GM18502 (cell line): ENCODE measurements around the gene CHORDC1.
A peak's percentile ranks its signal among the peaks of the same experiment; 100 is the strongest.
"Not testable (repeated sequence)": the region's sequence is repeated elsewhere in the genome, so short reads cannot be mapped to it uniquely, and the experiment has no call there.

Experiments
- ATAC-seq: cut with Tn5 transposase; IDR thresholded peaks from one replicate; pipeline ENCODE4 v1.9.1; 2021; ENCODE audit warnings: mild to moderate bottlenecking; ENCODE audit not compliant: unreplicated experiment, poor library complexity

Gene CHORDC1

GRCh38 chr11:90222459-90223247, at the start of gene CHORDC1:
CHORDC1 (minus strand) TSS chr11:90223049; CDS start chr11:90222954, 95 bp downstream.
- peak; percentile 91 for ATAC-seq

- ATAC-seq = no peak
Observed at GRCh38 chr11:90257158-90257525, 34.3 kb upstream of the CHORDC1 start.

DNA sequence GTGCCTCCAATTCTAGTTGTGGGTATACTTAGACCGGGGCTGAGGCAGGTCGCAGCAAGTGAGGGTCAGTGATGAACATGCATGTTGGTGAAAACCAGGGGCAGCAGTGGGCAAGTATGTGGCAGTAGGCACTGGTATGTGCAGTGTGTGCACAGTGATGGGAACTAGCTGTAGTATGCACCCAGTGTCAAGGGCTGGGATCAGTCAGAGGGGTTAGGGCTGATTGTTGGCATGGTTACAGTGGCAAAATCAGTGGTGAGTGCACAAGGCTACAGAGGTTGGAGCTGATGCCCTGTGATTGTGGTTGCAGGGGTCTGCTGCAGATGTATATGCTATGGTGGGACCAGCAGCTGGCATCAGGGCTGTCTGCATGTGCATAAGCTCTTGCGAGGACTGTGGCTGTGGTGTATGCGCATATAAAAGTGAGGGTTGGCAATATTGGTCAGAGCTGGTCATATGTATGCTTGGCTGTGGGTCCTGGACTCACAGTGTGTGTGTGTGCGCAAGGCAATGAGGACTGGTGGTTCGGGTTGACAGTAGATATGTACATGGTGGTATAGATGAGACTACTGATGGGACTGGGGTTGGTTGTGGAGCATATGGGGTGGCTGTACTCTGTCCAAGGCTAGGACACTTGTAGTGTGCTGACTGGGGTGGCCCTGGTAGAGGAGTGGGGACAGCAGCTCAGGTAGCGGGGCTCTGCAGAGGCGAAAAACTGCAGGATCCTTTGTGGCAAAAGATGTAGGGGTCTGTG, 33.7 kb upstream of the CHORDC1 start:
- no peak for ATAC-seq

GRCh38 chr11:90254065-90254464, 31.2 kb upstream of the CHORDC1 start:
- ATAC-seq = no peak

GRCh38 chr11:90252053-90252452, 29.2 kb upstream of the CHORDC1 start:
- ATAC-seq = no peak

DNA sequence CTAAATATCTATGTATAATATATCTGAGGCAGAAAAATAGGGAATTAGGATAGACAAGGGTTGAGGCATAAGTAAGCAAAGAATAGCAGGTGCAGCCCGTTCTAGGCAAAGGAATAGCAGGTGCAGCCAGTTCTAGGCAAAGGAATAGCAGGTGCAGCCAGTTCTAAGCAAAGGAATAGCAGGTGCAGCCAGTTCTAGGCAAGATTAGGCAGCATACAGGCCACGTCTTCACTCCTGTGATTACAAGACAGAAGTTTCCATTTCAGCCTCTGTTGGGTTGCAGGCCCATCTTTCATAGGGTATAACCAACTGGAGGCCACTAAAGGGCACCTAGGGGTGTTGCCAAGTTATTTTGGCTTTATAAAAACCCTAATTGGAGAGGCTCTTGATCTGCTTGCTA, 28.8 kb upstream of the CHORDC1 start:
- no peak for ATAC-seq

GRCh38 chr11:90250970-90251369, 28.1 kb upstream of the CHORDC1 start:
- ATAC-seq = no peak

DNA sequence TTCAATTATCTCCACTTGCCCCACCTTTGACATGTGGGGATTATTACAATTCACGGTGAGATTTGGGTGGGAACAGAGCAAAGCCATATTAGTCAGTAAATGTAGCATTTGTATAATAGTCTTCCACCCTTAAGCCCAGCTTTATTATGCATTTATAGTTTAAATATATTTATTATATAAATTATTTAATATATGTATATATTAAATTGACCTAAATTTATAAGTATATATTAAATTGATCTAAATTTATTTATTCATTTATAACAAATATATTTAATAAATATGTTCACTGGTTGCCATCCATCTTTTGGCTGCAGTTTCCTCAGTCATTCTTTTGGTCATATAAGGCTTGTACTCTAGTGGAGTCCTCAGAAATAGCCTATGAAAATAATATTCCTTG, 23.6 kb upstream of the CHORDC1 start:
- no peak for ATAC-seq

- no peak for ATAC-seq
Observed at GRCh38 chr11:90243534-90243933, 20.7 kb upstream of the CHORDC1 start.

- no peak for ATAC-seq
Observed at GRCh38 chr11:90242894-90243416, 20.1 kb upstream of the CHORDC1 start.

GRCh38 chr11:90241414-90241813, 18.6 kb upstream of the CHORDC1 start:
- ATAC-seq = no peak

DNA sequence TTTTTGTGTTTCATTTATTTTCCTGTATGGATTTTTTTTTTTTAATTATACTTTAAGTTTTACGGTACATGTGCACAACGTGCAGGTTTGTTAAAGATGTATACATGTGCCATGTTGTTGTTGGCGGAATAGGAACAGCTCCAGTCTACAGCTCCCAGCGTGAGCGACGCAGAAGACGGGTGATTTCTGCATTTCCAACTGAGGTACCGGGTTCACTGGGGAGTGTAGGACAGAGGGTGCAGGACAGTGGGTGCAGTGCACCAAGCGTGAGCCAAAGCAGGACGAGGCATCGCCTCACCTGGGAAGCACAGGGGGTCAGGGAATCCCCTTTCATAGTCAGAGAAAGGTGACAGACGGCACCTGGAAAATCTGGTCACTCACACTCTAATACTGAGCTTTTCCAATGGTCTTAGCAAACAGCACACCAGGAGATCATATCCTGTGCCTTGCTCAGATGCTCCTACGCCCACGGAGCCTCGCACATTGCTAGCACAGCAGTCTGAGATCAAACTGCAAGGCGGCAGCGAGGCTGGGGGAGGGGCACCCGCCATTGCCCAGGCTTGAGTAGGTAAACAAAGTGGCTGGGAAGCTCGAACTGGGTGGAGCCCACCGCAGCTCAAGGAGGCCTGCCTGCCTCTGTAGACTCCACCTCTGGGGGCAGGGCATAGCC, 17.3 kb upstream of the CHORDC1 start:
- ATAC-seq = not testable (repeated sequence)

- no peak for ATAC-seq
Observed at GRCh38 chr11:90237004-90237403, 14.2 kb upstream of the CHORDC1 start.

DNA sequence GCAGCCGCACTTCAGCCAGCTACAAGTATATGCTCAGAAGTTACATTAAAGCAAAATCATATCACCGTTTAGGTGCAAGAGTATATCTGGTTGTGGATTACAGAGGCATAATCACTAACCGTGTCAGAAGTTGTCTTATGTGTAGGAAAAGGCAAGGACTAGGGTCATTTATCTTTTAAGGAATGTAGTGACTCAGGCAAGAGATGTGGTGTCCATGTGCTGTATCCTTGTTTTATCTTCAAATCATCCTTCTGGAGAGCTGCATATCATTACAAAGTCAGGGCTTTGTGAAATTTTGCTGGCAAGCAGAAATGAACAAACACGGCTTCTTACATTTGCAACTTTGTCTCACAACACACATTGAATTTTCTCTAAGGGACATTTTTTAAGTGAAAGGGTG, 12.7 kb upstream of the CHORDC1 start:
- ATAC-seq = no peak

DNA sequence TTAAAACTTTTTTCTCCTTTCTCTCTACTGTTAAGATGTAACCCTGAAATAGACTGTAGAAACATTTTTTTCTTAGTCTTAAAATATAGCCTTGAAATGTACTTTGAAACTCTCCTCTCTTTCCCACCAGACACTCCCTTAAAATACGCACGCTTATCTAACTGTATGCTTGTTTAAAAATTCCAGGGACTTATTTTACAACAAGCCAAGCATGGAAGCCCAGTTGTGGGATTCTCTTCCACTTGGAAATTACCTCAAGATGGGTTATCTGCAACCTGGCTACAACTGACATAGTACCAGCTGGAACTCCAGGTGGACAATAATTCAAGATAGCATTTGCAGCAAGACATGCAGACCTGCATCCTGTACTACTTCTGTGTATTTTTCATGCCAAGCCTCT, 12.1 kb upstream of the CHORDC1 start:
- no peak for ATAC-seq

GRCh38 chr11:90229791-90230190, 6.9 kb upstream of the CHORDC1 start:
- no peak for ATAC-seq

- no peak for ATAC-seq
Observed at GRCh38 chr11:90228056-90228455, 5.2 kb upstream of the CHORDC1 start.

DNA sequence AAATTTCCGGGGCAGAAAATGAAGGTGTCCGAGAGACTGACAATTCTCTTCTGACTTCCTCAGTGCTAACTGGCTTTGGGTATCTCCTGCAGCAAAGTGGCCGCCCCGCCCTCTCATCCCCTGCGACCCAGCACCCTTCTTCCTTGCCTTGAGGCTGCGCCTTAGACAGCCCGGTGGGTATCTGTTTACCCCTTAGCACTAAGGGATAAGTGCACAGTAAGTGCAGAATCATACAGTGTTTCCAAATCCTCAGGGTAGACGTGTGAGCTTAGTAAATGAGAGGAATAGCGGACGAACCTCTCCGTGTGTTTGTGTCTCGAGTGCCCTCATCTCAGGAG, 368 bp upstream of the CHORDC1 start:
- peak; percentile 58 for ATAC-seq

GRCh38 chr11:90221803-90222458, 918 bp downstream of the CHORDC1 start:
- ATAC-seq = no peak

DNA sequence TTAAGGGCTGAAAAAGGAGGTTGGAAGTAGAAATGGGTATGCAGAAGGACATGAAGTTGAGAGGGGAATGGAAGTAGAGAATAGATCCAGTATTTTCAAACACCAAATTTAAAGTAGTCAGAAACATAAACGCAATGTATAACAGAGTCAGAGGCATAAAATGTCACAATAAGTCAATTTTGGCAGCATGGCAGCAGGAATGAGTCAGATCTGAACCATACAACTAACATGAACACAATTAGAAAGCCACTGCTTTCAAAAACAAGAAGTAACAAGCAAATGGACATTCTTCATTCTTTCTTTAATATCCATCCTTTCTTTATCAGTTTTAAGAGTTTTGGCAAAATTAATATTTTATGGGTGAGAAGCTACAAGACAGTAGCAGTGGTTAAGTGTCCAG, 2.5 kb downstream of the CHORDC1 start:
- peak; percentile 20 for ATAC-seq

DNA sequence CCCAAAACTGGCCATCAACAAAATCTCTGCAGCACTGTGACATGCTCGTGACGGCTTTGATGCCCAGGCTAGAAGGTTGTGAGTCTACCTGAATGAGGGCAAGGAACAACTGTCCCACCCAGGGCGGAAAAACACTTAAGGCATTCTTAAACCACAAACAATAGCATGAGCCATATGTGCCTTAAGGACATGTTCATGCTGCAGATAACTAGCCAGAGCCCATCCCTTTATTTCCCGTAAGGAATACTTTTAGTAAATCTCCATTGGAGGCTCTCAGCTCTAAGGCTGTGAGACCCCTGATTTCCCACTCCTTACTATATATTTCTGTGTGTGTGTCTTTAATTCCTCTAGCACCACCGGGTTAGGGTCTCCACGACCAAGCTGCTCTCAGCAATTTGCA, 3.4 kb downstream of the CHORDC1 start:
- no peak for ATAC-seq
